Activated CD8-positive, alpha-beta memory T cell treated with anti-CD3 and anti-CD28 coated beads, Interleukin-2, amount 50 U/mL, for 1 hour (primary cell): ENCODE results near the gene DCDC1.
A peak's percentile ranks its signal among the peaks of the same experiment; 100 is the strongest.

Experiments
- DNase-seq: peaks from one replicate; pipeline ENCODE4 v3.0.0-alpha.2; 2020; ENCODE audit errors: extremely low read depth

DCDC1 gene, protein sequence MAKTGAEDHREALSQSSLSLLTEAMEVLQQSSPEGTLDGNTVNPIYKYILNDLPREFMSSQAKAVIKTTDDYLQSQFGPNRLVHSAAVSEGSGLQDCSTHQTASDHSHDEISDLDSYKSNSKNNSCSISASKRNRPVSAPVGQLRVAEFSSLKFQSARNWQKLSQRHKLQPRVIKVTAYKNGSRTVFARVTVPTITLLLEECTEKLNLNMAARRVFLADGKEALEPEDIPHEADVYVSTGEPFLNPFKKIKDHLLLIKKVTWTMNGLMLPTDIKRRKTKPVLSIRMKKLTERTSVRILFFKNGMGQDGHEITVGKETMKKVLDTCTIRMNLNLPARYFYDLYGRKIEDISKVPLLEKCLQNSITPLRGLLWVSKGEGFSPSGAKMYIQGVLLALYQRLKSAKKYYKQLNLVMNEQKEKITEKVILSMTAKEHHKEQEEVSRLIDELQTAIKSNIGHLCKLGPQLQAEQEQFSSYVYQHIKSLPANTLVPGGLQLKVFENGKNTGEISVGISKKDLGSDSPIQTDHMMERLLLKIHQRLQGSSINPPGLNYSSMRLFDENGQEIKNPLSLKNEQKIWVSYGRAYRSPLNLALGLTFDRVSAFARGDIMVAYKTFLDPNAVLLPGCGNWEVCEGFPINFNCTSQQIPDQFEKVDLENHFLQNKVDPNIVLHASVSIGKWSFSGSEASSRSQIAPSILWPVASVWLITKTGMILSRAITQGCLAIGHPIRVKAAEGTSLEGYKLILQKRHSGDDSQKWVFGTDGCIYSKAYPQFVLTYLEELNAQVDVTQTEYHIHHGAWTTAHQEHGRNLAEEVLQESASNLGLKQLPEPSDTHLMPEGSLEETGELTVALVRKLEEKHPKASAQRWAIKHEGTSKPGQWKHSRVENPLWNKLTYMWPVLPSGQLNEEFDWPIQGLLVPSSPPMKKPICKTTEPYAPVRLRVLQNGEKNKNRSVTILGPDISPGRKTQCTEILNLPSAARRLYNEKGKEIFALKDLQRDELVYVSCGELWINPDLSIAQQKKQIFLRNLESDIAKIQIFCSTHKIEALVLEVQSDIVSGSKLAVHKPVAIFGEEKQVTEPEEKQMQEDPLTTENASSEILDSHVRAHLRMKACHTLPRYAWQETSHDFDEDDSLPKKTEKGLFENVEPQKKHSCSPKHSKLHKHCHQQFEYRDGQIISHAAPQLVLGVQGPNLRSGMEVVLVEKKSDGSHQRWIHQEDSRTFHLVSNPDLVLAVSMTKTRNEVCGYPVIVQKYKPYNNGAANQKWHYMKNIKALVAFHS (N-terminal part only)

DNA sequence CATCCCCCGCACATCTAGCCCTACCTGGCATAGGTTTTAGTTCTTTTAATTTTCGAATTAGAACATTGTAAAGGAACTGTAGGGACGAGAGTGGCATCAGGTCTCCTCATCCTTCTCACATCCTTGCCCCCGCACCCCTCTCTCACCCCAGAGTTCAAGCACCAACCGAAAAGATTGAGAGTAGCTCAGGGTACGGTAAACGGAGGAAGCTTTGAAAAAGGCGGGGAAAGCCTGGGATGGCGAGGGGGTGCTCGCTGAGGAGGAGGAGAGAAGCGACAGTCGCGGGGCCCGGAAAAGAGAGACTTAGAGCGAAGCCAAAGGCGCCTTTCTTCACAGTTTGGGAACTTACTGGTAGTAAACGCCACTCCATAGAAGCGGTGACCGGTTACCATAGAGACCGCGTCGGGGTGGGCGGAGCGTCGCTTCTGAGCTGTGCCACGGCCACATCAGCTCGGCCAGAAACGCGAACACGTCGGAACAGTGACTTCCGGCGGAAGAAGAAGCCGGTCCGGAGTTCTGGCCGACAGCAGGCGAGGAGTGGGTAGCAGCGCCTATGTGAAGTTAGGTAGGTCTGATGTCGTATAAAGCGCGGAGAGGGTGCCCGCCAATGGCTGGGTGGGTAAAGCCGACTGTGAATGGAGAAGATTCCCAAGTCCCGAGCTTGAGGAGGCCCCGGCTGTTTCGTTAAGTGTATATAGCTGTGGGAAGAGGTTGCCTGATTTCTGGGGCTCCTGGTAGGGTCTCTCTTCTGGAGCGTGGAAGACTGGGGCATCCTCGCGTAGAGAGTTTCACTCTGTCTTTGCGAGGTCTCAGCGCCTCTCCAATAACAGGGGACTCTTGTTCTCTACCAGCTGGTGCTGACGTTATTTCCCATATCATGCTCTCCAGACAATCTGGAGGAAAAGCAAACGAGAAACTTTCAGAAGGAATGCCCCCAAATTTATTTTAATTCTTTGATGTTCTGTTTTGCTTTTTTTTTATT is at the start of gene DCDC1, which contains the start of gene DNAJC24:
Gene DCDC1, minus strand, starts transcription at position 392 of the 982 bp plus-strand sequence. CDS start 41,459 bp downstream, outside the sequence.
Gene DNAJC24, plus strand, starts transcription at position 513 of the 982 bp plus-strand sequence. CDS start 889 bp downstream, outside the sequence.
- peak; percentile 94 for DNase-seq

DNA sequence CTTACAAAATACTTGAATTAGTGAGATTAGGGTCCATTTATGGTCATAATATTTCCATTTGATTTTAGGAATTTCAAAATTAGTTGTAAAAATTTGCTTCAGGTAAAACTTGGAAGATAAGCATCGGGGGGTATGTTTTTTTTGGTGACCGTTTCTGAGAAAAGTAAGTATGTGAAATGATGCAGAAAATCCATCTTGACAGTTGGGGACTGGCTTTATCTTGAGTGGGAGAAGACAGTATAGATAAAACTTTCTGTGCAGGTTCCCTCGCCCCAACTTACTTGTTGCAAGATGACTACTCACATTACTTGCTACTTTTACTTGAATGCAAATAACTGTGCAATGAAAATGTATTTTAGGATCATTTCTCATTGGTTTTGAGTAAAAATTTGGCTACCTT is 49.6 kb upstream of the DCDC1 start:
- no peak for DNase-seq

DNA sequence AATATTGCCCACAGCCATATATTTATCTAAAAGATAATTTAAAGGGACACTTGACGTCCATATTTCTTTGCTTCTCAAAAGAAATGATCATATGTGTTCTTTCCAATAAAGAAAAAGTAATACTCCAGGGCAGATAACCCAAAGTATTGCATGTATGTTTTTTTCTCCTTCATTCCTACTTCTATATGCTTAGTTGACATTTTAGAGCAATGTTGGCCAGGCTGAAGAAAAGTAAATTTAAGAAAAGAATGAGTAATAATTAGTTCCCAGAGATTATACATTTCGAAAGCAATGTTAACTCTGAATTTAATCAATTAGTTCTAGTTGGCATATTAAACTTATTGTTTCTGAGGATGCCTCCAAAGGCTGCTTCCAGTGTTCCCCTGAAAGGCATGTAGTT is 48.3 kb upstream of the DCDC1 start:
- no peak for DNase-seq

DNA sequence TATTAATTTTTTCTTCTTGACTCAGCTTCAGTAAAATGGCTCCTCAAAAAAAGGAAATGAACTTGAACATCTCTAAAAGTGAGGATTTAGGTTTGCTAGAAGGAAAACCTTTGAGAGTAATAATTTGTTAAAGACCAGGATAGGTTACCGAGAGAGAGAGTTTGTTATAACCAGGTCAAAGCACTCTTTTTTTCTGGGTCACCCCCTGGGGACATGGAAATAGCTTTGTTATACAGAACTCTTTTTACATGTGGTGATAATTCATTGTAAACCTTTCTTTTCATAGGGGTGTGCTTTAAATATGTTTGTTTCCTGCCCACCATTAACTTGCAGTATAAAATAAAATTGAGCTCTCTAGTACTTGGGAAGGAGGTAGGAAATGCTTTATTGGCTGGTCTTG is 47.8 kb upstream of the DCDC1 start:
- DNase-seq = no peak

DNA sequence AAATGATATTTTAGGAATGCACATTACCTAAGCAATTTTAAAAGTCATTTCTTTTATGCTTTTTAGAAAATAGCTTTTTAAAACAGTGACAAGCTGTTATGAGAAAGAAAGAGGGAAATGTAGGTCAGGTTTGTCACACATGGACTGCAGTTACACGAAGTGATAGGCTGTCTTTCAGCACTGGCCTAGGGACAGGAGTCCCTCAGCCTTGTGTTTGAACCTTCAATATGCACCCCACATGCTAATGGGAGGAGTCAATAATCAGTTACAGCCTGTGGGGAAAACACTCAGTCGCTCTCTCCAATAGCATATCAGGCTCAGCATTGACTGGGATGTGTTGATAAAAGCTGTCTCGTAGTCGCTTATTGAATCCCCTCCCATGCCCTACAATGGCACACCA is 45.9 kb upstream of the DCDC1 start:
- DNase-seq = no peak

DNA sequence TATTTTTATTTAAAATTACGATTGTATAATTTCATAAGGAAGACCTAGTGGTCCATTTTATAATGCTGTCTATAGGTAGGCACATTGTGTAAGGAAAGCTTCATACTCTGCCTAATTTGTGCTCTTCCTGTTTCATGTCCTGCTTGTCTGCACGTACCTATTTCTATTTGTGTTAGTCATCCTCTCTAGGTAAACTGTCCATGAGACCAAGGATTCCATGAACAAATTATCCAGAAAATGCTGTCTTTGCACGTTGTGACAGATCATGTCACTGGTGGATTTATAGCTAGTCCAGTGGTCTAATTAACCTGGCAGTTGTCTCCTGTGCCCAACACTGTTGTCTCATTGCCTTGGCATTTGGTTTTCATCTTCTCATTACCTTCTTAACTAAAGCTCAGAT is 44.8 kb upstream of the DCDC1 start:
- no peak for DNase-seq

DNA sequence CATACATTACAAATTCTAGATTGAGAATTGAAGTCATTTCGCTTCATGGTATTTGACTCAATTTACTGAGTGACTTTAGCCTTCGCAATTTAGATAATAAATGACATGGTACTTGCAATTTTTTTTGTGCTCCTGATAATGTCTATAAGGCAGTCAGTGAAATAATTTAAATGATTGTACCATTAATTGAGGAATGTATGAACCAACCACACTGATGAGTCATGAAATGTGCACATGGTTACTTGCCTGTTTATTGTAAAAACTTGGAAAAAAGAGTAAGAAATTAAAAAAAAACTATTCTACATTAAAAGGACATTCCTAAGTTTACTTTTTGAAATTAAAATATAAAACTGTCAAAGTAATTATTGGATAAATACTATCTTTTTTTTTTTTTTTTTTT is 43.4 kb upstream of the DCDC1 start:
- no peak for DNase-seq

DNA sequence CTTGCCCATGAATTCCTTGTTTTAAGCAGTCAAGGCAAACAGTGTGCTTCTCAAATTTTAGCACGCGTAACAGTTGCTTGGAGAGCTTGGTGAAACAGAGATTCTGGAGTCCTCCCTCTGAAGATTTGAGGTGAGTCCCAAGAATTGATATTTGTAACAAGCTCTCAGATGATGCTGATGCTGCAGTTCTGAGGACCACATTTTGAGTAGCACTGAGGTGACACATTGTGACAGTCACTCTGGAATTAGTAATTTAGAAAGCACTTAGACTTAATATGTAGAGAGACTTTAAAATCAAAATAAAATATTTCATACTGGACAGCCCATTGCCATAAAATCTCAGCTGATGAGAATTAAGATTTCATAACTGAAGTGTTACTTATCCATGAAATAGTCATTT is 38.7 kb upstream of the DCDC1 start:
- DNase-seq = no peak

DNA sequence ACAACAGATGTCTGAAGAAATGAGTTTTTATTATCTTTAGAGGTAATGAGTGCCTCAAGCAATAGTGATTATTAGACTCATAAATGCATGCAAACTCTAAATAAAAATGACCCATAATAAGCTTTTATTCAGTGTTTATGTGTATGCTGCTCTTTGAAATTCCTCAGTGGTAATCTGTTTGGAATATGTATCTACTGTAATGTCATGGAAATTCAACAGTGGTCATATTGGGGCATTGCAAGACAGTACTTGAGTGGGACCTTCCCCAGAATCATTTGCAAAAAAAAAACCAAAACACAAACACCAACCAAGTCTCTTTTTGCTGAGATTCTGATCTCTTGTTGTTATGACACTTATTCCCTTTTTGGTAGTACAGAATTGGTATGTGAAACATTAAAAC is 35.1 kb upstream of the DCDC1 start:
- DNase-seq = no peak

DNA sequence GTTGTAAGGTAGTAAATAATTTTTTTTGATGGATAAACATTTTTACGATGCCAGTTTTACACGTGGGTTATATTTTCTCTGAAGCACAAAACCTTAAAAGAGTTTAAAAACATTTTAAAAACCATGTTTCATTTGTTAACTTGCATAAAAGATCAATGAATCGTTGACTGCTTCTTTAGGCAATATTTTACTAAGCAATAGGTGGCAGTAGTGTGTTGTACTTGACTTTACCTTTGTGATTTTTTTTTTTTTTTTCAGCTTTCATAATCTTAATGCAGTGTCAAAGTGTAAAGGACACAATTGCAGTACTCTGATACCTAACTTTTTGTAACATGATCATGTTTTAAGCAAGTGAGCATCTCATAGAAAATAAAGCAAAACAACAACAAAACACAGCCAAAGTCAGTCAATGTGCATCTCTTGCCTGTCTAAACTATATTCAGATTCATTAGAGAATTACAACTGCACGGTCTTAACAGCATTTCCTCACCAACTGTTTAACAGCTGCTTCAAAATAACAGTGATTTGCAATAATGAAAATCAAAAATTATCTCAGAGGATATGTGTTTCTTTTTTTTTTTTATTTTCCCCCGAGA is 27.8 kb upstream of the DCDC1 start:
- no peak for DNase-seq

DNA sequence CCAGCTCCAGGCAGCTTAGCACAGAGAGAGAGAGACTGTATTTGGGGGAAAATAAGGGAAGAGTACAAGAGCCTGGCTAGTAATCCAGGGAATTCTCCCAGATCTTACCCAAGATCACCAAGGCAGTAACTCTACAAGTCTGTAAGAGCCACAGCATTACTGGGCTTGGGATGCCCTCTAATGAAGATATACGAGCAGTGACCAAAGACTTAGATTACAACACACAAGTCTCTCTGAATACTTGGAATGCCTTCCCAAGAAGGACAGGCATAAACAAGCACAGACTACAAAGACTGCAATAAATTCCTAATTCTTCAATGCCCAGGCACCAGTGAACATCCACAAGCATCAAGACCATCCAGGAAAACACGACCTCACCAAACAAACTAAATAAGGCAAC is 17.8 kb upstream of the DCDC1 start:
- no peak for DNase-seq

DNA sequence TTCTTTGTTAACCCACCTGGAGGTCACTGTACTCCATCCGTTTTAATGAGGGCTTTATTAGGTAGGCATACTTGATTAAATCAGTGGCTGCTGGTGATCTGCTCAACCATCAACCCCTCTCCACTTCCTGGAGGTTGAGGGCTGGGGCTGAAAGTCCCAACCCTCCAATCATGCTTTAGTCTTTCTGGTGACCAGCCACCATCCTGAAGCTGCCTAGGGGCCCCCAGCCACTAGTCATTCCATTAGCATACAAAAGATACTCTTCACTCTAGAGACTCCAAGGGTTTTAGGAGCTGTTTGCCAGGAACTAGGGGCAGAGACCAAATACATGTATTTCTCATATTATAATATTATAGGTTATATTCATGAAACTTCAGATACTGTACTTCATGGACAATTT is 13.6 kb upstream of the DCDC1 start:
- DNase-seq = no peak

DNA sequence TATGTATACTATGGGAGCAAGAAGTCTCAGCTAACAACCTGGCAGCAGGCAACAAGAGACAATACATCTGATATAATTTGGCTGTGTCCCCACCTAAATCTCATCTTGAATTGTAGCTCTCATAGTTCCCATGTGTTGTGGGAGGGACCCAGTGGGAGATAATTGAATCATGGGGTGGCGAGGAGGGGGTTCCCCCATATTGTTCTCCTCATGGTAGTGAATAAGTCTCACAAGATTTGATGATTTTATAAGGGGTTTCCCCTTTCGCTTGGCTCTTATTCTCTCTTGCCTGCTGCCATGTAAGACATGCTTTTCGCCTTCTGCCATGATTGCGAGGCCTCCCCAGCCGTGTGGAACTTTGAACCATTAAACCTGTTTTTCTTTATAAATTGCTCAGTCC is 6.3 kb upstream of the DCDC1 start:
- no peak for DNase-seq

DNA sequence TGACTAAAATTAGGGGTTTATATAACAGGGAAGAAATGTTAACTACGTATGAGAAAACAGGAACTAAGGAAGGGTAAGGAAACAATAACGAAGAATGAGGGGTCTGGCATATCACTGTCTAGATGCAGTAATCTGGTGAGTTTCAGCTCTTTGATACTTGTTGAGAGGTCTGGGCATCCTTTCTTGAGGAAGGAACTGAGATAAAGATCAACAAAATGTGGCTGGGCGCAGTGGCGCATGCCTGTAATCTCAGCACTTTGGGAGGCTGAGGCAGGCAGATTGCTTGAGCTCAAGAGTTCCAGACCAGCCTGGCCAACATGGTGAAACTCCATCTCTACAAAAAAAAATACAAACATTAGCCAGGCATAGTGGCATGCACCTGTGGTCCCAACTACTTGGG is 2.7 kb downstream of the DCDC1 start:
- DNase-seq = no peak

DNA sequence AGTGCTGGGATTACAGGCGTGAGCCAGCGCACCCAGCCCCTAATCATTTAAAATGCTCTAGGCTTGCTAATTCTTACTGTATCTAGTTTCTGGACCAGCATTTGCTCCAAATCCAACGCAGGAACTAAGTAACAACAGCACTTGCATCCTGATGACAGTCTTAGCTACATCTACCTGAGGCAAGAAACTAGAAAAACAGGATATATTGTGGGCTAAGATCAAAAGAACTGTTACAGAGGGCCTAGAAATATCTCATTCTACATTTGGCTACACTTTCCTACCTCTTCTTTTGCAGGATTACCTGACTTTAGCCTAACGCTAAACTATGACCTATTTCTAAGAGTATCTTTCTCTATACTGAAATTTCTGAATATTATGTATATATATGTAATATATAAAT is 7.8 kb downstream of the DCDC1 start:
- DNase-seq = no peak

DNA sequence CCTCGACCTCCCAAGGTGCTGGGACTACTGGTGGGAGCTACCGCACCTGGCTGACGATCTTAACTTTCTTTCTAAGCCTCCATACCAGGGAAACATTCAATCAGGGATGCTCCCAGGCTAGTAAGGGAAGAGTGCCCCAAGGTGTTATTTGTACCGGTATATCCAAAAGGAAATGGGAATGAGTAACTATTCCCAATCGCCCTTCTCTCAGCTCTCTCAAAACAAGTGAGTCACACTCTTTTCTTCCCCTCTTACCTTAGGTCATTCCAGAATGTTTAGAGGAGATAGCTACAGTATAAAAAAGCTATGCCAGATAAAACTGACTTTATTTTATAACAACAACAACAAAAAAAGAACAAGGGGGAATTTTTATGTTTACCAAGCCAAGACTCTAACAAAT is 13.7 kb downstream of the DCDC1 start:
- no peak for DNase-seq

DNA sequence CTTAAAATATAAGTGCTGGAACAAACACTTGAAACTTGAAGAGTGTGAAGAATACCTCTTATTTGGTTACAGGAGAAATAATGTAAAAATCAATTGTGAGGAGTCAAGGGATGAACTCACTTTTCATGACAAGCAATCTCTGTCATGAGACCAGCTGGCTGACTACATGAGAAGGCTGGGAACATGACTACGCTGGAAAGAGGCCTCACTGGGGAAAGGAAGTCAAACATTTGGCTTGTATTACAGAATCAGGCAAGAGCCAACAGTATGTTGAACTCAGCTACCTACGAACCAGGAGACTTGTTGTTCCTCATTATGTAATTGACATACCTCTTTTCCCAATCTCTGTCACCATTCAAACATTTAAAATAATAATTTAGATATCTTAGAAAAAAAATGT is 14.4 kb downstream of the DCDC1 start:
- no peak for DNase-seq

DNA sequence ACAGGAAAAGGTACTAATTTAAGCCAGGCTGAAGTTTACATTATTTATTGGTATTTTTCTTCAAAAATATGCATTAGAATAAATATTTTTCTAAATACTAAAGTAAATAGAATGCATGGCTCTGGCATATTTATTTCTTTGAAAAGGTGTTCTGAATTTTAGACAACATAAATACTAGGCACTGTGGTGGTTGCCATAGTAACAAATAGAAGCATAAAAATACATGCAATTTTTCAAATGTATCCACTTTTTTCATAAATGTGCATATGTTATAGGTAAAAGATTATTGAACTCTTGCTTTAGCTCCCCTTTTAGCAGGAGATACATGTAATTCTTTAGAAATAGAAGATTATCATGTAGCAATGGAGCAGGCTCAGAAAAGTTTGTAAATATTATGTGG is 18.4 kb downstream of the DCDC1 start:
- no peak for DNase-seq

DNA sequence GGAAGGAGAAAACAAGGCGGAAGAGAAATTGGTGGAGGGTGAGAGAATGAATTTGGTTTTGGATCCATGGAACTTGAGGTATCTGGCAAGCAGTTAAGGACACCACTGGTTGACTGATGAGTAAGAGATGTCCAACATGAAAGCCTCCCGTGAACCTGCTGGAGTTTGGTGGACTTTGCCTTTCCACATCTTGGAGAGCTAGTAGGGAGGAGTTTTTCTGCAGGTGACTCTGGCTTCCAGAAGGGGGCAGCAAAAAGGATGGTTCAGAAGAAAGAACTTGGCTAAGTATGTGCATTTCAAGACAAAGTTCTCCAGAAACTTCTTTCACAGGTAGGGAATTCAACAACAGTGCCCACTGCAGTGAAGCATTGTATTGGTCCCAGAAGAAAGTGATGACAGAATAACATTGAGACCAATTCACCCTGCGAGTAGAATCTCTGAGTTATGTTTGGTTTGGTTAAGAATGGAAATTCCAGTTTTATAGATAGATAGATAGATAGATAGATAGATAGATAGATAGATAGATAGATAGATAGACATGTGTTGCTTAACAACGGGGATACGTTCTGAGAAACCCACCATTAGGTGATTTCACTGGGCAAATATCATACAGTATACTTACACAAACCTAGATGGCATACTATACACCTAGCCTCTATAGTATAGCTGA is 28.5 kb downstream of the DCDC1 start:
- DNase-seq = no peak

DNA sequence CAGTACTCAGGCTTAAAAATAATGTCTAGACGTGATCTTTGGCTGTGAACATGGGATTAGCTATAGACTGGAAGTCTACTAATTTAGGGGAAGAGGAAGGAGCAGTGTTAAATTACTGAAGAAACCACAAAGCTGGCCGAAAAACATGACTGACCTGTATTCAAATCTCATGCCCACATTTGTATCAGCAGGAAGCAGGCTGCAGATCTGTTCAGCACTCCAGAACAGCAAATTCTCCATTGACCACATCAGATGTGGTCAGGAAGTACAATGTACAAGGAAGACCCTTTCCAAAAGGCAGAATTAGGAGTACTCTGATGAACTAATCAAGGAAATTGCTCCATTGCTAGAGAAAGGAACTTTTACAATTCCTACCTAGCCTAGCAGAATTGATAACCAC is 31.7 kb downstream of the DCDC1 start:
- DNase-seq = no peak
